Activated CD8-positive, alpha-beta memory T cell treated with anti-CD3 and anti-CD28 coated beads, Interleukin-2, amount 50 U/mL, for 24 hours (primary cell): ENCODE results near the gene FNTB.

Experiments used
- DNase-seq: peaks from one replicate; pipeline ENCODE4 v3.0.0-alpha.2; 2020; ENCODE audit errors: extremely low read depth

The FNTB gene

GRCh38 chr14:64983439-64984310 is 3.0 kb upstream of the FNTB start:
- DNase-seq: no peak

GRCh38 chr14:64987438-64987767 is 708 bp downstream of the FNTB start:
- DNase-seq: no peak

DNA sequence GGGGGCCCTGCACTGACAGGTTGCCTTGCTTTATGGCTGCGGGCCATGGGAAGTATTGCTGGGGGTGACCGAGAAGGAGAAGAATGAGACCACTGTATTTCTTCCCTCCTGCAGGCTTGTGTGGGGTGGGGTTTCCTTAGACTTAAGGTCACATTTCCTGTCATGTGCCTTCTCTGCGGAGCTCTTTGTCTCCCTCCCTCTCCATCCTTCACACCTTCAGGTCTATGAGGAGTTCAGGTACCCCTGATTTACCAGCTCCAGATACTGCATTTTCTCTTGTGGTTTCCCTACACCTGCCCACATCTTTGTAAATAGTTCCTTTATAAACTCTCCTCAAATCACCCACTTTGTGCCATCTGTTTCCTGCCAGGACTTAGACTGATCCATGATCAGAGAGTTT is 3.6 kb downstream of the FNTB start:
- no peak for DNase-seq

DNA sequence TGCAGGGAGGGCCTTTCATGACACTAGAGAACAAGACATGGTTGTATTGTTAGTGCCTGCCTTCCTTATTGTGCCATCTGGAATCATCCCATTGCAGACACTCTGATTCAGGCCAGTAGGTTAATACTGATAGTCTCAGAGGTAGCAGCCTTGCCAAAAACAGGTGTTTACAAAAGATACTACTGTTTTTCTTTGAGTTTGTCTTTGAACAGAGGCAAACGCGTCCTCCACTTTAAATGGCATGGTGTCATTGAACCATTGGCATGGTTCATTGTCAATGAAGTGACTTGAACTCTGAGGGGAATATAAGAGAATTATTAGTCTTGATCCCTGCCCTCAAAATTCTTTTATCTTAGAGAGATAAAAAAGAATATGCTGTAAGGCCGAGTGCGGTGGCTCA is 4.2 kb downstream of the FNTB start:
- no peak for DNase-seq

- DNase-seq: no peak
Measured at GRCh38 chr14:64992328-64992885, 5.7 kb downstream of the FNTB start.

- no peak for DNase-seq
Measured at GRCh38 chr14:64993266-64993930, 6.7 kb downstream of the FNTB start.

GRCh38 chr14:64994540-64994939 is 7.8 kb downstream of the FNTB start:
- no peak for DNase-seq

- DNase-seq: no peak
Measured at GRCh38 chr14:64995291-64995690, 8.6 kb downstream of the FNTB start.

DNA sequence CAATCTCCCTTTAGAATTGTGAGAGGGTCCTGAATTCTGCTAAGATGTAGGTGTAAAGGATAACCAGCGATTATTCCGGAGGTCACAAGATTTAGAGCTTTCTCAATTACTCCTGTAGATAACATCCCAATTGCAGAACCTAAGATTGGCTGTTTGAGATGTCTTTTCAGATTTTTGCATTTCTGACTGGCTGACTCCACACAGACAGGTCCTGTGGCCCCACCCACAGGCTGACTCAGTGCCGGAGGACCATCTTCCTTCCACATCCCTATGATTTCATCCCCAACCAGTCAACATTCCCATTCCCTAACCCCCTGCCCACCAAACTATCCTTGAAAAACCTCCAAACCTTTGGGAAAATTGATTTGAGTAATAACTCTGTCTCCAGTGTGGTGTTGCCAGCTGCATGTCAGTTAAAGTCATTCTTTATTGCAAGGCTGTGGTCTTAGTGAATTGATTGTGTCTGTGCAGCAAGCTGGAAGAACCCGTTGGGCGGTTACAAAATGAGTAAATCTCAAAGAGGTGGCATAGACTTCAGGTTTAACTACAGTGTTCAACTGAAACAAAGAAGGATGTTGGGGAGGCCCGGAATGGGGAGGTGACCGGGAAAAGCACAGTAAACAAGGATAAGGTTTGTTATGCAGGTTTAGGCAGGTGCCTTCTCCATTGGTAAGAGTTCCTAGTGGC is 10.6 kb downstream of the FNTB start:
- no peak for DNase-seq

DNA sequence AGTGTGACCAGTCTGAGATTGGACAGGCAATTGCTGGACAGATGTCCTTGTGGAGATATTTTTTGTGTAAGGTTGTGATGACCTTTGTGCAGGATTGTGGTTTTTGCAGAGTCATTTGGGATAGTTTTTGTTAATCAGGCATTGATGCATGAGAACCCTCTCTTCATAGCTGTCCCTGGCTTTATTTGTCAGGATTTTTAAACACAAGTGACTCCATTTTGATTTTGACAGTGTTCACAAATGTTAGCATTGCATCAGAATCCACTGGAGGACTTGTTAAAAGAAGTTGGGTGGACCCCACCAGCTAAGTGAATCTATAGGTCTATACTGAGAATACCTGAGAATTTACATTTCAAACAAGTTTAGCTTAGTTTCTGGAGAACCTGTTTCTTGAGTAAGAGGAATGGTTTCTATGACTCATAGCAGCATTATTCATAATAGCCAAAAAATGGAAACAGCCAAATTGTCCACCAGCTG is 11.8 kb downstream of the FNTB start:
- no peak for DNase-seq

GRCh38 chr14:65000898-65001591 is 14.3 kb downstream of the FNTB start:
- DNase-seq: no peak

GRCh38 chr14:65001723-65002122 is 15.0 kb downstream of the FNTB start:
- no peak for DNase-seq

- no peak for DNase-seq
Measured at GRCh38 chr14:65002586-65003210, 16.0 kb downstream of the FNTB start.

DNA sequence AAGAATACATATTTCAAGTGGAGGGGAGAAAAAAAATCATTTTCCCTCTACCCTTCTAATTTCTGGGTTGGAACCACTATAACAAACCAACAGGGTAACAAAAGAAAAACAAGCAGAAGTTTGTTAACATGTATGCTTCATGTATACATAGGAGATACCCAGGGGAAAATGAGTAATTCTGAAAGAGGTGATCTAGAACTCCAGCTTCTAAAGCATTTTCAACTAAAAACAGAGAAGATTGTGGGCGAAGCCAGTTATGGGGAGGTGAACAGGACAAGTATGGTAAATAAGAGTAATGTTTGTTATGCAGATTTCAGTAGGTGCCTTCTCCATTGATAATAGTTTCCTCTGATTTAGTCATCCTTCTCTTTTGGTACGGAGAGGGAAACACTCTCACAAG is 16.7 kb downstream of the FNTB start:
- no peak for DNase-seq

GRCh38 chr14:65006261-65006721 is 19.6 kb downstream of the FNTB start:
- no peak for DNase-seq

- DNase-seq: no peak
Measured at GRCh38 chr14:65007202-65007601, 20.5 kb downstream of the FNTB start.

GRCh38 chr14:65010211-65010931 is 23.7 kb downstream of the FNTB start:
- no peak for DNase-seq

- no peak for DNase-seq
Measured at GRCh38 chr14:65011538-65011937, 24.8 kb downstream of the FNTB start.

DNA sequence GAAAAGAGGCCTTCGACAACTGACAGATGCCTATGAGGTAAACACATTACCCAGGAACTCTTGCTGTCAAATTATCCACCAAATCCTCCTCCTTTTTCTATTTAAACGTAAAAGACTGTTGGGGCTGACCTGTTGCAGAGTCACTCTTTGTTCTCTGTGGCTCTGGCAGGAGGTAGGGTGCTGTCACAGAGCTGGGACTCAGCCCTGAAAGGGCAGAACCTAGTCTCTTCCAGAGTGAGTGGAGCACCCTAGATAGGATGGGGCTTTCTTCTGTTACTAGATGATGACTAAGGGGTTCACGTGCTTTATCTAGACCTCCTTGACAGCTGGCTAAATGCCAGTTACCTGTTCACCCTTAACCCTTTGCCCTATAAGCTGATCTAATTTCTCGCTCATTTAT is 25.7 kb downstream of the FNTB start:
- DNase-seq: no peak

DNA sequence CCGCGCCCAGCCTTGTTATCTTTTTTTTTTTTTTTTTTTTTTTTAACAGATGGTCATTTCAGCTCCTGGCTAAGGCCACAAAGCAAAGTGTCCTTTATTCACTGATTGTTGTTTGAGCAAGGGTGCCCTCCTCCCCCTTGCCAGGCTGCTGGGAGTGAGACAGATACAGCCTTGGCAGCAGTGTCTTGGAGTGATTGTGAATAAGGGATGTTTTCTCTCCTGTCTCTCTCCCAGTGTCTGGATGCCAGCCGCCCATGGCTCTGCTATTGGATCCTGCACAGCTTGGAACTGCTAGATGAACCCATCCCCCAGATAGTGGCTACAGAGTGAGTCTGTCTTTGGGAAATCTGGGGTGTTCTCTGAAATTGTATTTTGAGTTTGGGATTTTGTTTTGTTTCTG is 28.7 kb downstream of the FNTB start:
- no peak for DNase-seq

DNA sequence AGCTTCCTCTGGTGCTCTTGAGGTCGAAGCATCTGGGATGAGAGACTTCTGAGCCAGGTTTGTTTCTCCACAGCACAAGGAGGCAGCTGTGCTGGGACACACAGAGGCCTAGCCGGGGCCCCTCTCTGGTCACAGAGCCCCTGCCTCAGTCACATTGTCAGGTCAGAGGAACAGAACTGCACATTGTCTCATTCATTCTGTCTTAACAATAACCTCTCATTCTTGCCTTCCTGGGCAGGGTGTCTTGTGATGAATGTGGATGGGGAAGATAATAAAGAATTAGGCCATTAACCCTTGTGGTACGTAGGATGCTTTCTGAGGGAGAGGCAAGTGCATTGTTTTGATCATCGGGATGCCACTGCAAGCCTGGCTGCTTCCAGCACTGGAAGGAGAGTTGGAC is 29.8 kb downstream of the FNTB start:
- DNase-seq: no peak
